WERI-Rb-1 (cell line): ENCODE results near the gene LGALS7B.
"Not testable (repeated sequence)": the region's sequence is repeated elsewhere in the genome, so short reads cannot be mapped to it uniquely, and the experiment has no call there.

Source experiments
- DNase-seq: peaks from one replicate; pipeline ENCODE4 v3.0.0-alpha.2; 2020
- H3K27ac ChIP-seq: fragments of 250-450 bp; sonication (Bioruptor Pico); 2 replicates; pipeline ENCODE4 v1.5.1; 2020; ENCODE audit warnings: mild to moderate bottlenecking, moderate library complexity
- H3K27me3 ChIP-seq: fragments of 250-450 bp; sonication (Bioruptor Pico); 2 replicates; pipeline ENCODE4 v1.5.1; 2021; ENCODE audit warnings: mild to moderate bottlenecking, low read depth, moderate library complexity; ENCODE audit not compliant: insufficient read depth, severe bottlenecking
- H3K36me3 ChIP-seq: fragments of 250-450 bp; sonication (Bioruptor Pico); 2 replicates; pipeline ENCODE4 v1.5.1; 2020; ENCODE audit warnings: mild to moderate bottlenecking, moderate library complexity
- H3K4me3 ChIP-seq: 2 replicates; pipeline ENCODE4 v1.5.1; 2011; ENCODE audit warnings: low read depth, mild to moderate bottlenecking, control low read depth, low read length
- H3K9me3 ChIP-seq: fragments of 250-450 bp; sonication (Bioruptor Pico); 2 replicates; pipeline ENCODE4 v1.5.1; 2021; ENCODE audit warnings: mild to moderate bottlenecking, moderate library complexity; ENCODE audit not compliant: severe bottlenecking
- TF ChIP-seq, protein P1 (sequence below): IDR thresholded peaks from 2 replicates; pipeline ENCODE4 v1.5.1; 2011; ENCODE audit warnings: low read depth, mild to moderate bottlenecking, control low read depth, inconsistent platforms, low read length

LGALS7B gene

DNA sequence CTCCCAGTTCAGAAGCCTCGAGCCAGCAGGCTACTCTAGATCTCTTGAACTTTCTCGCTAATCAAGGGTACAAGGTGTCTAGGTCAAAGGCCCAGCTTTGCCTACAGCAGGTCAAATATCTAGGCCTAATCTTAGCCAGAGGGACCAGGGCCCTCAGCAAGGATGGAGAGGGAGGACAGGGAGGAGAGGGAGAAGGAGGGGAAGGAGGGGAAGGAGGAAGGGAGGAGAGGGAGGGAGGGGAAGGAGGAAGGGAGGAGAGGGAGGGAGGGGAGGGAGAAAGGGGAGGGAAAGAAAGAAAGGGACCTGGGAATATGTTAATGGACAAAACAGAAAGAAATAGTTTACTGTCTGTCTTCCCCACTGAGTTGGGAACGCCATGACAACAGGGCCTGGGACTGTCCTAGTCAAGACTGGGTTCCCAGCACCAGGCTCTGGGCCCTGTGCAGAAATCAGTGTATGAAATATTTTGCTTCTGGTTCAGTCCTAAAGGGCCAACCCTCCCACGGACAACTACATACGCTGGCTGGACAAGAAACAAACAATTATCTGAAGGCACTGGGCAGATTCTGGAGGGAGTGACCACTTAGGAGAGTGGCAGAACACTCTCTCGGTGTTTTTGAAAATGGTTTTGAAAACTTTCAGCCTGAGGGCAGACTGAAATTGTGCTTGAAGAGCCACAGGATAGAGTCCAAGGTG lies 38.0 kb downstream of the LGALS7B start:
- Histone ChIP-seq H3K9me3 (no peaks in the 10 kb centered on the region), H3K27me3 (no peaks in the 10 kb centered on the region), H3K27ac (no peak overlapping the region), H3K36me3 (peaks cover 37% of the 10 kb centered on the region), H3K4me3 (no peak overlapping the region)
- TF ChIP-seq, protein P1, sequence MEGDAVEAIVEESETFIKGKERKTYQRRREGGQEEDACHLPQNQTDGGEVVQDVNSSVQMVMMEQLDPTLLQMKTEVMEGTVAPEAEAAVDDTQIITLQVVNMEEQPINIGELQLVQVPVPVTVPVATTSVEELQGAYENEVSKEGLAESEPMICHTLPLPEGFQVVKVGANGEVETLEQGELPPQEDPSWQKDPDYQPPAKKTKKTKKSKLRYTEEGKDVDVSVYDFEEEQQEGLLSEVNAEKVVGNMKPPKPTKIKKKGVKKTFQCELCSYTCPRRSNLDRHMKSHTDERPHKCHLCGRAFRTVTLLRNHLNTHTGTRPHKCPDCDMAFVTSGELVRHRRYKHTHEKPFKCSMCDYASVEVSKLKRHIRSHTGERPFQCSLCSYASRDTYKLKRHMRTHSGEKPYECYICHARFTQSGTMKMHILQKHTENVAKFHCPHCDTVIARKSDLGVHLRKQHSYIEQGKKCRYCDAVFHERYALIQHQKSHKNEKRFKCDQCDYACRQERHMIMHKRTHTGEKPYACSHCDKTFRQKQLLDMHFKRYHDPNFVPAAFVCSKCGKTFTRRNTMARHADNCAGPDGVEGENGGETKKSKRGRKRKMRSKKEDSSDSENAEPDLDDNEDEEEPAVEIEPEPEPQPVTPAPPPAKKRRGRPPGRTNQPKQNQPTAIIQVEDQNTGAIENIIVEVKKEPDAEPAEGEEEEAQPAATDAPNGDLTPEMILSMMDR, result no peak
- no peak for DNase-seq

DNA sequence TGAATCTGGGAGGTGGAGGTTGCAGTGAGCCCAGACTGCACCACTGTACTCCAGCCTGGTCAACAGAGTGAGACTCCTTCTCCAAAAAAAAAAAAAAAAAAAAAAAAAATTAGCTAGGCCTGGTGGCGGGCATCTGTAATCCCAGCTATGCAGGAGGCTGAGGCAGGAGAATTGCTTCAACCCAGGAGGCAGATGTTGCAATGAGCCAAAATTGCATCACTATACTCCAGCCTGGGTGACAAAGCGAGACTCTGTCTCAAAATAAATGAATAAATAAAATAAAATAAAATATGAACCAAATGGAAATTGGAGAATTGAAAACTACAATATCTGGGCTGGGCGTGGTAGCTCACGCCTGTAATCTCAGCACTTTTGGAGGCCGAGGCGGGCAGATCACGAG lies 40.2 kb downstream of the LGALS7B start:
- H3K27me3 ChIP-seq, H3K4me3 ChIP-seq, H3K9me3 ChIP-seq, DNase-seq, H3K27ac ChIP-seq: not testable (repeated sequence)
- peaks cover 29% of the 10 kb centered on the region for H3K36me3 ChIP-seq

DNA sequence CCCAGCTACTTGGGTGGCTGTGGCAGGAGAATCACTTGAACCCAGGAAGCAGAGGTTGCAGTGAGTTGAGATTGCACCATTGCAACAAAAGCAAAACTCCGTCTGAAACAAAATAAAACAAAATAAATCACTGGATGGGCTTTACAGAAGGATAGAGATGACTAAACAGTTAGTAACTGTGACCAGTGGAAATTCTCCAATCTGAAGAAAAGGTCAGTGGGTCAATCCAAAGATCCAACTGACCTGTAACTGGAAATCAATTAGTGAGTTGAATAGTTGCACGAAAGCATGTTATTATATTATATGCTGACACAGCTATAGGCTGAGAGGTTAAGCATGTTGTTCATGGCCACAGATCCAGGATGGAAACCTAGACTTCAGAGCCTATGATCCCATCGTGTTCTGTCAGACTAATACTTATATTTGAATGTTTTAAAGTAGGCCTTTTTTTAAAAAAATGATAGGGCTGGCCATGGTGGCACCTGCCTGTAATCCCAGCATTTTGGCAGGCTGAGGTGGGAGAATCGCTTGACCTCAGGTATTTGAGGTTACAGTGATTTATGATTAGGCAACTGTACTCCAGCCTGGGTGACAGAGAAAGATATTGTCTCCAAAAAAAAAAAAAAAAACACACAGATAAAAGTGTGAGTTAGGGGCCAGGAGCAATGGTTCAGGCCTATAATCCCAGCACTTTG lies 41.2 kb downstream of the LGALS7B start:
- TF ChIP-seq, protein P1, result no peak
- no peak for DNase-seq
- H3K27ac ChIP-seq, result no peak overlapping the region
- peaks cover 31% of the 10 kb centered on the region for H3K36me3 ChIP-seq
- H3K4me3 ChIP-seq, result no peak overlapping the region
- H3K27me3 ChIP-seq, result no peaks in the 10 kb centered on the region
- no peaks in the 10 kb centered on the region for H3K9me3 ChIP-seq

DNA sequence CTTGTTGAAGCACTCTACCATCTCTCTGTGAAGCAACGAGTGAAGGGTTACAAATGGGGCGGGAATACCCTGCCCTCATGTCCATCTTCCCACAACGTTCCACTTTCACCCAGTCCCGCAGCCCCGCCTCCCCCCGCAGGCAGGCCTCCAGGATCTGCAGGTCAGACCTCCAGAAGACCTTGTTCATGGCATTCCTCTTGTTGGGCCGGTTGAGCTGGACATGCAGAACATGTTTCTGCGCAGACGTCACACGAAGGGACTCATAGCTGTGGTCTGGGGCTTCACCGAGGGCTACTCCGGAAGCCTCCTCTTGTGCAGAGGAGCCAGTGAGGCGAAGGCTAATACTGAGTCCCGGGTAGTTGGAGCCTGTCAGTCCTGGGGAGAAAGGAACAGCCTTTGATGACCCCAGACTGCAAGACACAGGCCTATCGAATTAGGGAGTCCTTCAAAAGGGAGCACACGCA lies 42.2 kb downstream of the LGALS7B start:
- Histone ChIP-seq H3K36me3 (peaks cover 41% of the 10 kb centered on the region), H3K27ac (peak overlapping the region; percentile 76), H3K4me3 (peak overlapping the region; percentile 86), H3K27me3 (no peaks in the 10 kb centered on the region), H3K9me3 (no peaks in the 10 kb centered on the region)
- peak; percentile 36 for DNase-seq
- TF ChIP-seq, protein P1, result no peak

DNA sequence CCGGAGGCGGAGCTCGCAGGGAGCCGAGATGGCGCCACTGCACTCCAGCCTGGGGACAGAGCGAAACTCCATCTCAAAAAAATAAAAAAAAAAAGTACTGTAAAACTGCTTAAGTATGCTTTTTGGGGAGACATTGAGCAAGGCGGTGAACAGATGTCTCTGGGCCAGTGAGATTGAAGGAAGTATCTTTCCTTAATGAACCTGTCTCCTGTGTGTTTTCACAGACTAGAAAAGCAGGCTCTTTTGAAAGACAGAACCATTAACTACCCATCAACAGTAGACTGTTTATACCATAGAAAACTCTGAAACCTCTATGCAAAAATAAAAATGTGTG lies 44.1 kb downstream of the LGALS7B start:
- Histone ChIP-seq H3K27me3 (no peaks in the 10 kb centered on the region), H3K9me3 (no peaks in the 10 kb centered on the region), H3K36me3 (peaks cover 48% of the 10 kb centered on the region), H3K27ac (peak overlapping the region; percentile 48), H3K4me3 (no peak overlapping the region)
- no peak for DNase-seq
- TF ChIP-seq, protein P1, result no peak

DNA sequence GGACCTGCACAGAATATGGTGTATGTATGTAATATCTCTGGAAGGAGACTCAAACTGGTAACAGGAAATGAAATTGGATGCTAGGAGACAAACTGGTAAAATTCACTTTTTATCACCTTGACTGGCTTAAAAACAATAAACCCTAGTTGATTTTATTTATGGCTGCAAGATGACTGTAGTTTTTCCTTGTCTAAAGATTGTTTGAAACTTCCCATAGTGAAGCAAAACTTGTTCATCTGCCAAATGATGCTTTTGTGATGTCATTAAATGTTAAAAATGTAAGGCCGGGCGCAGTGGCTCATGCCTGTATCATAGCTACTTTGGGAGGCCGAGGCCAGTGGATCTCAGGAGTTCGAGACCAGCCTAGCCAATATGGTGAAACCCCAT lies 45.1 kb downstream of the LGALS7B start:
- Histone ChIP-seq H3K27ac (no peak overlapping the region), H3K4me3 (no peak overlapping the region), H3K36me3 (peaks cover 51% of the 10 kb centered on the region), H3K27me3 (no peaks in the 10 kb centered on the region), H3K9me3 (no peaks in the 10 kb centered on the region)
- TF ChIP-seq, protein P1, result no peak
- DNase-seq, result no peak
